Measurements from ENCODE around the gene ENHO.

Gene ENHO

GRCh38 chr9:34522971-34523797 lies at the start of gene ENHO:
TSS of gene ENHO (minus strand) at chr9:34522990. CDS start at chr9:34521695, 1,295 bp downstream.
- H3K4me3 ChIP-seq (ENCODE audit: low read depth, low read length): peak within 1 kb of the TSS; percentile 30
- in situ Hi-C loops (cut with HindIII; ENCODE audit: low sequenced_read_pairs): no loop called here
- DNase-seq (ENCODE audit: low read depth): peak; percentile 39
- no peak for TF ChIP-seq CTCF (IDR thresholded peaks at IDR 0.05; ENCODE audit: low read depth, low read length, missing control alignments)

GRCh38 chr9:34572092-34572491 lies 49.3 kb upstream of the ENHO start:
- H3K4me3 ChIP-seq (ENCODE audit: low read depth, low read length): no peak overlapping the region
- TF ChIP-seq CTCF (IDR thresholded peaks at IDR 0.05; ENCODE audit: low read depth, low read length, missing control alignments): no peak
- no peak for DNase-seq (ENCODE audit: low read depth)
- in situ Hi-C loops (cut with HindIII; ENCODE audit: low sequenced_read_pairs): no loop called here

GRCh38 chr9:34571481-34571810 lies 48.7 kb upstream of the ENHO start:
- TF ChIP-seq CTCF (IDR thresholded peaks at IDR 0.05; ENCODE audit: low read depth, low read length, missing control alignments): no peak
- no peak for DNase-seq (ENCODE audit: low read depth)
- in situ Hi-C loops (cut with HindIII; ENCODE audit: low sequenced_read_pairs): no loop called here
- H3K4me3 ChIP-seq (ENCODE audit: low read depth, low read length): no peak overlapping the region

- DNase-seq (ENCODE audit: low read depth): no peak
- in situ Hi-C loops (cut with HindIII; ENCODE audit: low sequenced_read_pairs): no loop called here
- no peak overlapping the region for H3K4me3 ChIP-seq (ENCODE audit: low read depth, low read length)
- no peak for TF ChIP-seq CTCF (IDR thresholded peaks at IDR 0.05; ENCODE audit: low read depth, low read length, missing control alignments)
Measured at GRCh38 chr9:34570809-34571480, 48.2 kb upstream of the ENHO start.

GRCh38 chr9:34570376-34570775 lies 47.6 kb upstream of the ENHO start:
- in situ Hi-C loops (cut with HindIII; ENCODE audit: low sequenced_read_pairs): no loop called here
- no peak overlapping the region for H3K4me3 ChIP-seq (ENCODE audit: low read depth, low read length)
- no peak for DNase-seq (ENCODE audit: low read depth)
- no peak for TF ChIP-seq CTCF (IDR thresholded peaks at IDR 0.05; ENCODE audit: low read depth, low read length, missing control alignments)

GRCh38 chr9:34568774-34569173 lies 46.0 kb upstream of the ENHO start:
- no peak overlapping the region for H3K4me3 ChIP-seq (ENCODE audit: low read depth, low read length)
- in situ Hi-C loops (cut with HindIII; ENCODE audit: low sequenced_read_pairs): no loop called here
- no peak for DNase-seq (ENCODE audit: low read depth)
- no peak for TF ChIP-seq CTCF (IDR thresholded peaks at IDR 0.05; ENCODE audit: low read depth, low read length, missing control alignments)
